Neural crest cell (in vitro differentiated cells): ENCODE measurements around the gene KBTBD12. TPM values are rescaled to one million over a fixed set of nuclear protein-coding genes. Genes with fewer than 3 reads are reported as not detected.
"Not testable (repeated sequence)": the region's sequence is repeated elsewhere in the genome, so short reads cannot be mapped to it uniquely, and the experiment has no call there.

Source experiments
- DNase-seq: peaks from one replicate; pipeline ENCODE4 v3.0.0; 2021; ENCODE audit warnings: low read depth, mixed read lengths, low spot score
- H3K27ac Mint-ChIP-seq: one replicate; pipeline ENCODE4 v1.8.0; 2021; ENCODE audit warnings: mild to moderate bottlenecking, mixed read lengths; ENCODE audit not compliant: unreplicated experiment
- H3K27me3 Mint-ChIP-seq: 2 replicates; pipeline ENCODE4 v1.8.0; 2021; ENCODE audit warnings: low read depth, mild to moderate bottlenecking, mixed read lengths
- H3K36me3 Mint-ChIP-seq: 2 replicates; pipeline ENCODE4 v1.8.0; 2021; ENCODE audit warnings: low read depth, mild to moderate bottlenecking, mixed read lengths
- H3K4me1 Mint-ChIP-seq: 2 replicates; pipeline ENCODE4 v1.8.0; 2021; ENCODE audit warnings: mixed read lengths
- H3K4me3 Mint-ChIP-seq: one replicate; pipeline ENCODE4 v1.8.0; 2021; ENCODE audit warnings: mild to moderate bottlenecking, mixed read lengths
- H3K9me3 Mint-ChIP-seq: 2 replicates; pipeline ENCODE4 v1.8.0; 2021; ENCODE audit warnings: mixed read lengths
- CTCF ChIP-seq: fragments of 200-600 bp; sonication (generic); conservative IDR thresholded peaks from 2 replicates; pipeline ENCODE4 v1.5.0; 2021; ENCODE audit warnings: antibody characterized with exemption, mild to moderate bottlenecking
- total RNA-seq: library from RNA; stranded (reverse); gene quantifications from 2 replicates; pipeline ENCODE4 v1.2.1, GENCODE V29; 2021

The KBTBD12 gene
- total RNA-seq, 1 donor from 2014 or later = not detected

- H3K4me3 Mint-ChIP-seq = no peak overlapping the region
- H3K27ac Mint-ChIP-seq = no peak overlapping the region
- no peaks in the 10 kb centered on the region for H3K36me3 Mint-ChIP-seq
- no peaks in the 10 kb centered on the region for H3K4me1 Mint-ChIP-seq
- no peaks in the 10 kb centered on the region for H3K9me3 Mint-ChIP-seq
- DNase-seq = no peak
- peaks cover 2% of the 10 kb centered on the region for H3K27me3 Mint-ChIP-seq
- no peak for TF ChIP-seq CTCF
Observed at GRCh38 chr3:127905556-127905955, 9.5 kb upstream of the KBTBD12 start.

GRCh38 chr3:127906653-127907052 is 8.4 kb upstream of the KBTBD12 start:
- not testable (repeated sequence) for H3K27ac Mint-ChIP-seq, DNase-seq, H3K36me3 Mint-ChIP-seq, H3K27me3 Mint-ChIP-seq, H3K4me3 Mint-ChIP-seq, H3K9me3 Mint-ChIP-seq, H3K4me1 Mint-ChIP-seq

- H3K9me3 Mint-ChIP-seq = no peaks in the 10 kb centered on the region
- H3K4me1 Mint-ChIP-seq = peaks cover 11% of the 10 kb centered on the region
- H3K36me3 Mint-ChIP-seq = no peaks in the 10 kb centered on the region
- TF ChIP-seq CTCF = no peak
- H3K4me3 Mint-ChIP-seq = no peak overlapping the region
- DNase-seq = no peak
- H3K27ac Mint-ChIP-seq = no peak overlapping the region
- H3K27me3 Mint-ChIP-seq = peaks cover 2% of the 10 kb centered on the region
Observed at GRCh38 chr3:127908202-127908601, 6.8 kb upstream of the KBTBD12 start.

GRCh38 chr3:127908951-127909350 is 6.1 kb upstream of the KBTBD12 start:
- Mint-ChIP-seq H3K36me3 (no peaks in the 10 kb centered on the region), H3K4me1 (peaks cover 11% of the 10 kb centered on the region), H3K27me3 (peaks cover 2% of the 10 kb centered on the region), H3K9me3 (no peaks in the 10 kb centered on the region), H3K27ac (no peak overlapping the region), H3K4me3 (no peak overlapping the region)
- TF ChIP-seq CTCF = no peak
- no peak for DNase-seq

- Mint-ChIP-seq H3K36me3 (no peaks in the 10 kb centered on the region), H3K4me1 (peaks cover 11% of the 10 kb centered on the region), H3K9me3 (no peaks in the 10 kb centered on the region), H3K27ac (no peak overlapping the region), H3K4me3 (no peak overlapping the region), H3K27me3 (peaks cover 2% of the 10 kb centered on the region)
- no peak for TF ChIP-seq CTCF
- no peak for DNase-seq
Observed at GRCh38 chr3:127909646-127910045, 5.4 kb upstream of the KBTBD12 start.

- TF ChIP-seq CTCF = no peak
- Mint-ChIP-seq H3K9me3 (no peaks in the 10 kb centered on the region), H3K36me3 (no peaks in the 10 kb centered on the region), H3K4me3 (no peak overlapping the region), H3K27ac (peak overlapping the region; percentile 79), H3K27me3 (peaks cover 2% of the 10 kb centered on the region), H3K4me1 (peaks cover 11% of the 10 kb centered on the region)
- no peak for DNase-seq
Observed at GRCh38 chr3:127911421-127911931, 3.6 kb upstream of the KBTBD12 start.

- H3K36me3 Mint-ChIP-seq, DNase-seq, H3K27me3 Mint-ChIP-seq, H3K9me3 Mint-ChIP-seq, H3K27ac Mint-ChIP-seq, H3K4me3 Mint-ChIP-seq: not testable (repeated sequence)
- peaks cover 11% of the 10 kb centered on the region for H3K4me1 Mint-ChIP-seq
Observed at GRCh38 chr3:127913841-127914240, 1.2 kb upstream of the KBTBD12 start.
